SH-SY5Y (cell line): ENCODE results near the gene HSPB6.

Experiments
- GATA2 ChIP-seq: IDR thresholded peaks from 2 replicates; pipeline ENCODE4 v1.6.1; 2011; ENCODE audit warnings: mild to moderate bottlenecking, low read depth, low read length
- GATA3 ChIP-seq: IDR thresholded peaks from 2 replicates; pipeline ENCODE4 v1.6.1; 2011; ENCODE audit warnings: low read depth, mild to moderate bottlenecking, low read length, moderate library complexity

DNA sequence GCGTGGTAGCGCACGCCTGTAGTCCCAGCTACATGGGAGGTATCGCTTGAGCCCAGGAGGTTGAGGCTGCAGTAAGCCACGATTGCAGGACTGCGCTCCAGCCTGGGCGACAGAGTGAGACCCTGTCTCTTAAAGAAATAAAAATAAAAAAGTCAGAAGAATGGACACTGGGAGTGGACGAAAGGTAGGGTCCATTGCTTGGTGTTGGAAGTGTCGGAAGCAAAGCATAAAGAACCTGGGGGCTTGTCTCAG, 18.1 kb upstream of the HSPB6 start:
- no peak for TF ChIP-seq GATA2
- TF ChIP-seq GATA3, result no peak
